GM19395 (cell line): ENCODE measurements around the gene COQ6.
"Not testable (repeated sequence)": the region's sequence is repeated elsewhere in the genome, so short reads cannot be mapped to it uniquely, and the experiment has no call there.

Experiments
- ATAC-seq: cut with Tn5 transposase; IDR thresholded peaks from one replicate; pipeline ENCODE4 v1.9.1; 2021; ENCODE audit warnings: mild to moderate bottlenecking, moderate library complexity; ENCODE audit not compliant: unreplicated experiment

COQ6 gene

DNA sequence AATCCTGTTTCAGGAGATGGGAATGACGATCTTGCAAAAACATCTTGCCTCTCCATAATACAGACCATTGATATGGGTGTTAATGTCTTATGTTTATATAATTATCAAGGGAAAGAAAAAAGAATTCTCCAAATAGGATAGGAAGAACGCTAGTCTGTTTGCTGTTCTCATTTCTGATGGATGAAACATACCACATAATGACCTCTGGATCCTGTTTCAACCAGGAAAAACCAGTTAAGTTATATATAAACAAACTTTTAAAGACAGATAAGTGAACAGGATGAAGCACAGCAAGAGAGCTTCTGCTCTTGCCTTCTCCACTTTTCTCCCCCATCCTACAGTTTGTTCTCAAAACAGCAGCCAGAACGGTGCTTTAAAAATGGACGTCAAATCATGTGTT is 27.8 kb downstream of the COQ6 start:
- no peak for ATAC-seq

DNA sequence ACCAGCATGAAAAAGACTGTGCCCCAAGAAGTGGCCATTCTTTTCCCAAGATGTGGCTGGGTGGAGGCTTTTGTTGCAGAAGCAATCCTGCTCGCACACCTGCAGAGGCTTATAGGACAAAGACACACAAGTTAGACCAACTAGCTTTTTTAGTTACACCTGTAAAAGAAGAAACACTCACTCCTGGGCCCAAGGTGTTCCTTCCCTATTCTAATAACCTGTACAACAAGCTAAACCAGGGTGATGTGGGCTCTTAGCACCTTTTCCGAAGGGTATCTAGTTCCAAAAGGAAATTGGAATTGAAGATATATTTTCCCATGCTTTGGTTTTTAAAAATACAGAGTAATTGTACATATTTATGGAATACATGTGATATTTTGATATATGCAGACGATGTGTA is 38.0 kb downstream of the COQ6 start:
- ATAC-seq = no peak

DNA sequence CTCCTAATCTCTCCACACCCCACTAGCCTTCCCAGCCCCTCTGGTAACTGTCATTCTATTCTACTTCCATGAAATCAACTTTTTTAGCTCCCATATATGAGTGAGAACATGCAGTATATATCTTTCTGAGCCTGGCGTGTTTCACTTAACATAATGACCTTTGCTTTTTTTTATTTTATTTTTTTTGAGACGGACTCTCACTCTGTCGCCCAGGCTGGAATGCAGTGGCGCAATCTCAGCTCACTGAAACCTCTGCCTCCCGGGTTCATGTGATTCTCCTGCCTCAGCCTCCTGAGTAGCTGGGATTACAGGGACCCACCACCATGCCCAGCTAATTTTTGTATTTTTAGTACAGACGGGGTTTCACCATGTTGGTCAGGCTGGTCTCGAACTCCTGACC is 38.6 kb downstream of the COQ6 start:
- not testable (repeated sequence) for ATAC-seq

DNA sequence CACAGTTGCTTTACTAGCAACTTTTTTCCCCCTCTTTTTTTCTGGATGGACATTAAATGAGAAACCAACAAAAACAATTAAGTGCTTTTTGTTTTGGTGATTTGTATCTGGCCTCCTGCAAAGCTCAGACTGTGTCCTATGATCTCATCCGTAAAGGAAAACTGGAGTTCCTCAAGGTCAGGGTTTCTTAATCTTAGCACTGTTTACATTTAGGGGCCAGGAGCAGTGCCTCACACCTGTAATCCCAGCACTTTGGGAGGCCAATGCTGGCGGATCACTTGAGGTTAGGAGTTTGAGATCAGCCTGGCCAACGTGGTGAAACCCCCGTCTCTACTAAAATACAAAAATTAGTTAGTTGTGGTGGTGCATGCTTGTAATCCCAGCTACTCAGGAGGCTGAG is 41.0 kb downstream of the COQ6 start:
- no peak for ATAC-seq

DNA sequence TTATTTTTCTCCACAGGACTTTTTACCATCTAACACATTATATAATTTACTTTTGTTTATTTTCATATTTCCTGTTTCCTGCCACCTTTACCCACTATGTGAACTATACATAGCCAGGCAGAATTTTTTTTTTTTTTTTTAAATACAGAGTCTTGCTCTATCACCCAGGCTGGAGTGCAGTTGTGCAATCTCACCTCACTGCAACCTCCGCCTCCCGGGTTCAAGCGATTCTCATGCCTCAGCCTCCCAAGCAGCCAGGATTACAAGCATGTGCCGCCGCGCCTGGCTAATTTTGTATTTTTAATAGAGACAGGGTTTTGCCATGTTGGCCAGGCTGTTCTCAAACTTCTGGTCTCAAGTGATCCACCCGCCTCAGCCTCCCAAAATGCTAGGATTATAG is 44.8 kb downstream of the COQ6 start:
- ATAC-seq = not testable (repeated sequence)

DNA sequence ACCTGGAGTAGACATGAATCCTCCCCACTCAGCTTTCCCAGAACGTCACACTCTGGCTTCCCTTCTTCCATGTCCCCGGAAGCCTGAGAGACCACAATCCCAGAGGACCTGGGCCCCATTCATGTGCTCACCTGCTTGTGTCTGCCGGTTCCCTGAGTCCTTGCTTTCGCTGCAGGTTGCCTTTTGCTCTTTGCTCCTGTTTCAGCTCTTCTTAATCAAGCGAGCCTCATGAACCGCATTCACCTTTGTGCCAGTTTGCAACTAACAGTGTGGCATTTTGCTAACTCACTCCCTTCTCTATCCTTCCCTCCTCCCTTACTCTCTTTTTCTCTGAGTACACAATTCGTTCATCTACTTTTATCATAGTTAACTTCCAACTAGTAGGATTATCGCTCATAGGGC is 45.9 kb downstream of the COQ6 start:
- ATAC-seq = no peak

DNA sequence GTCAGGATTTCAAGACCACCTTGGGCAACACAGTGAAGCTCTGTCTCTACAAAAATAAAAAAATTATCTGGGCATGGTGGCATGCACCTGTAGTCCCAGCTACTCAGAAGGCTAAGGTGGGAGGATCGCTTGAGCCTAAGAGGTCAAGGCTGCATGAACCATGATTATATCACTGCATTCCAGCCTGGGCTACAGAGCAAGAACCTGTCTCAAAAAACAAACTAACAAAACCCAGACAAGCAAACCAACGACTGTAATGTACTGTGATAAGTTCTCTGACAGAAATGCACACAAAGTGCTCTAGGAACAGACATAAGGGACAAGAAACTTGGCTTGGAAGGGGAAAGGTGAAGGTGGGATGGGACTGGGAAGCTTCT is 46.6 kb downstream of the COQ6 start:
- no peak for ATAC-seq

DNA sequence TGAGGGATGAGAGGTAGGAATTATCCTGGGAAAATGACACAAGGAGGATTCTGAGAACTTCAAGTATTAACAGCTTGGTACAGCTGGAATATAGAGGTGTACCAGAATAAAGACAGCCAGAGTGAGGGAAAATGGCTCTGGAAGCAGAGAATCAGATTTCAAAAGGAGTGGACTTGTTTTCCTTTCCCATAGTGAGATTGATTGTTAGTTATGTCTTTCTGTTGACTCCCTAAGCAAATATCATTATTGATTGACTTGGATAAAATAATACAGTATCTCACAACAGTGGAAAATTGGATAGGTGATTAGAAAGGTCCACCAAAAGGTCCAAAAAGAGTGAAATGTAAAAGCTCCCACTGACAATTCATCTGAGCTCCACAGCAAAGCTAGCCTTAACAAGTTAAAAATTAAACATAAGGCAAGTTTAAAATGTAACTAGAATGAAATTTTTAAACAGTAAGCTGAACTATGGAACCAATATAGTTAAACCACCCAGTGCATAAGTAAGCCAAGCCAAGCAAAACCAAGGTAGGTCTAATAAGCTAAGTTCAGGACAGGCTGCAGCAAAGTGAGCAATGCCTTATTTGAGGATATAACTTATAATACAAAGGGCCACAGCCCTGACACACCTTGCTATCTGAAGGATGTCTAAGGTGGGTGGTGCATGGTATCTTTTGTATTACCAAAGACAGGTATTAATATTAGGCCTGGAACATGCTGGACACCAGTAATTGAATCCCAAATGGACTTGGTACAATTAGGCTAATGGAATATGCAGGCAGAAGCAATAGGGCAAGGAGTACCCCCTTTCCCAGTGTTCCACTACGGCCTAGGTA is 47.2 kb downstream of the COQ6 start:
- no peak for ATAC-seq

DNA sequence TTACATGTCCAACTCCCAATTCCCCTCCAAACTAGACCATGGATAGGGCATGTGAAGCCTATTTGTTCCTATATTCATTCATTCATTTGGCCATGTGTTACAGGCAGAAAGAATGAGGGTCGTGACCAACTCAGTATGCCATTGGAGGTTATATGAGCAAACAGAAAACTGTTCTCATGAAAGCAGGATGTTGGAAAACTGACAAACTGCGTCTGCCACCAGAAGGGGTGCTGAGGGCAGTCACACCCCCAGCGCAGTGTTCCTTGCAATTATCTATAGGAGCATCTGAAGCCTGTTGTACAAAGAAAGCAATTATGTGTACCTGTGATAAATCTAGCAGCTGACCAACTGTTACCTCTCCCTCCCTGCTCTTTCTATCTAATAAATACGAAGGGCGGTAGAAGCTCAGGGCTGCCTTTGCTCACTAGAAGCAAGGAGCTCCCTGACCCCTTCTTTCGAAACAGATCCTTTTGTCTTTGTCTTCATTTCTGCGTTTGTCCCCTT is 47.9 kb downstream of the COQ6 start:
- no peak for ATAC-seq

DNA sequence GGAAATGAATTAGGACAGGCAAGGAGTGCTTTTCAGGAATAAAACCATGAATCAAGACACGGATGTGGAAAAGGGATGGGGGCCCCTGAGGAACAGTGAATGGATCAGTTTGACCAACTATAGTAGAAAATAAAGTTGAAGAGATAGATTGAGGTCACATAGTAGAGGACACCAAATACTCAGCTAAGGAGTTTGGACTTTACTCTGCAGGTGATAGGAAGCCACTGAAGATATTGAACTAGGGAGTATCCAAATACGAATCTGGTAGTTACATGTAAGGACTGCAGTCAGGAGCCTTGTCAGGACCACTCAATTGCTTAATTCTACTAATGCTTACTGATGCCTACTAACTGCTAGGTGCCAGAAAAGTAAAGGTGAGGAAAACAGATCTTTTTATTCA is 48.6 kb downstream of the COQ6 start:
- ATAC-seq = no peak

DNA sequence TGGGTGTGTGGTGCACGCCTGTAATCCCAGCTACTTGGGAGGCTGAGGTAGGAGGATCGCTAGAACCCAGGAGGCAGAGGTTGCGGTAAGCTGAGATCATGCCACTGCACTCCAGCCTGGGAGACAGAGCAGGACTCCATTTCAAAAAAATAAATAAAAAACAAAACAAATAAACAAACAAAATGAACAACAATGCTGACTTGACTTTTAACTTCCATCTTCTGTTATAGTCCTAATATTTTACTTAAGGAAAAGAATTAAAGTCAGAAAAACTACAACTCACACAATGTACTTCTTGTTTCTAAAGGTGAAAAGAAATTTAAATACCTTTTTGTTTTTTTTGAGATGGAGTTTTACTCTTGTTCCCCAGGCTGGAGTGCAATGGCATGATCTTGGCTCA is 55.6 kb downstream of the COQ6 start:
- ATAC-seq = not testable (repeated sequence)

DNA sequence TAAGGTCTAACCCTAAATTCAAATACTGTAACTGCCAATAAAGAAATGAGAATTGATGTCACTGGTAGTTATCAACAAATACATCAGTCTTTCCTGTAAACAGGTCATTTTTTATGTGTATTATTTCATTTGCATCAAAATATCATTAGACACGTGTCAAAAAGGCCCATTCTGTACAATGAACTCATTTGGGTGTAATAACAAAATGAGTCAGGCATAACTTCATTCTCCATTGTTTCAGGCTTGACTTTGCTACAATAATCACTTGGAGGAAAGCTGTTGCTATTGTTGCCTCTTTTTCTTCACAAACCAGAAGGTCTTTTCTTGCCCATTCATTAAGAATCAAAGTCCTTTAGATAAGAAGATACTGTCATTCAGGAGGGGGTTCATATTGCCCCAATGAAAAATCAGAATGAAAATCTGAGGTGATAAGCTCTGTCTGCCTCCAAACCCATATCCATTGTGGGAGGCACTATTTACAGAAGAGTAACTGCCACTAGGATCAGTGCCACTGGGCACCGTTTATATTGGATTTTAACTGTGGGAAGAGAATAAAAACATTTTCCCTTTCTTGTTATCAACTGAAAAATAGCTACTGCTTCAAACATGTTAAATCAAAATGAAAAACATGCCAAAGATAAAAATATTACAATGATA is 58.9 kb downstream of the COQ6 start:
- no peak for ATAC-seq
